ENCODE results near the gene PHF23.

GRCh38 chr17:7251661-7252175 lies 12.5 kb upstream of the PHF23 start, which contains the start of gene CTDNEP1:
- TF ChIP-seq ATF6 (CRISPR knock-in tag; IDR thresholded peaks at IDR 0.05): no peak
- no peak for TF ChIP-seq CHD2 (IDR thresholded peaks at IDR 0.05; ENCODE audit: low read depth, low read length)
- no peak for TF ChIP-seq CTCF (IDR thresholded peaks at IDR 0.05 in 2 of 3, conservative IDR thresholded peaks at IDR 0.05 in 1 of 3; ENCODE audit: insufficient read depth in 2 of 3, low read depth in 1 of 3, low read length in 3 of 3)
- TF ChIP-seq ZBTB17 (CRISPR knock-in tag; IDR thresholded peaks at IDR 0.05): no peak
- TF ChIP-seq SIN3A (IDR thresholded peaks at IDR 0.05; ENCODE audit: borderline replicate concordance in 2 of 2, control insufficient read depth in 1 of 2, low read depth in 2 of 2, low read length in 2 of 2): no peak
- no peak for TF ChIP-seq REST (IDR thresholded peaks at IDR 0.05; ENCODE audit: borderline replicate concordance)
- no peak for TF ChIP-seq REST (CRISPR knock-in tag; IDR thresholded peaks at IDR 0.05; ENCODE audit: low read depth)
- TF ChIP-seq ZNF766 (CRISPR knock-in tag; conservative IDR thresholded peaks at IDR 0.05): no peak
- no peak for TF ChIP-seq MXI1 (IDR thresholded peaks at IDR 0.05; ENCODE audit: low read depth, low read length)
- TF ChIP-seq ELK1 (CRISPR knock-in tag; IDR thresholded peaks at IDR 0.05): no peak
- TF ChIP-seq ZNF561 (CRISPR knock-in tag; conservative IDR thresholded peaks at IDR 0.05): no peak

All from K562 (cell line).